Parathyroid adenoma (tissue), 2 donors: ENCODE data around the gene SLC35E1.

Experiments used
- H2AFZ ChIP-seq: fragments of 300-600 bp; sonication (generic); one replicate; pipeline ENCODE4 v1.7.0; 2017; ENCODE audit warnings: antibody characterized with exemption, mild to moderate bottlenecking
- H3K27ac ChIP-seq: fragments of 300-600 bp; sonication (generic); one replicate; pipeline ENCODE4 v1.7.0; 2017
- H3K27me3 ChIP-seq: fragments of 300-600 bp; sonication (generic); one replicate; pipeline ENCODE4 v1.7.0; 2017; ENCODE audit warnings: low read length; ENCODE audit not compliant: control insufficient read depth, insufficient read depth
- H3K36me3 ChIP-seq: fragments of 300-600 bp; sonication (generic); one replicate; pipeline ENCODE4 v1.7.0; 2017; ENCODE audit warnings: low read length; ENCODE audit not compliant: control insufficient read depth, insufficient read depth
- H3K4me1 ChIP-seq: fragments of 300-600 bp; sonication (generic); one replicate; pipeline ENCODE4 v1.7.0; 2017; ENCODE audit warnings: control low read depth
- H3K4me2 ChIP-seq: fragments of 300-600 bp; sonication (generic); one replicate; pipeline ENCODE4 v1.7.0; 2017; ENCODE audit warnings: low read length
- H3K4me3 ChIP-seq: fragments of 300-600 bp; sonication (generic); one replicate; pipeline ENCODE4 v1.7.0; 2017; ENCODE audit warnings: low read depth, low read length
- H3K79me2 ChIP-seq: fragments of 300-600 bp; sonication (generic); one replicate; pipeline ENCODE4 v1.7.0; 2017; ENCODE audit warnings: control low read depth
- H3K9ac ChIP-seq: fragments of 300-600 bp; sonication (generic); one replicate; pipeline ENCODE4 v1.7.0; 2017; ENCODE audit warnings: mild to moderate bottlenecking
- H3K9me3 ChIP-seq: fragments of 300-600 bp; sonication (generic); one replicate; pipeline ENCODE4 v1.7.0; 2017; ENCODE audit warnings: low read length; ENCODE audit not compliant: control insufficient read depth
- CTCF ChIP-seq: fragments of 300-600 bp; sonication (generic); IDR thresholded peaks from one replicate; pipeline ENCODE4 v1.7.0; 2017; ENCODE audit warnings: antibody characterized with exemption, mild to moderate bottlenecking
- donor health status: primary hyperparathyroidism.

SLC35E1 gene

DNA sequence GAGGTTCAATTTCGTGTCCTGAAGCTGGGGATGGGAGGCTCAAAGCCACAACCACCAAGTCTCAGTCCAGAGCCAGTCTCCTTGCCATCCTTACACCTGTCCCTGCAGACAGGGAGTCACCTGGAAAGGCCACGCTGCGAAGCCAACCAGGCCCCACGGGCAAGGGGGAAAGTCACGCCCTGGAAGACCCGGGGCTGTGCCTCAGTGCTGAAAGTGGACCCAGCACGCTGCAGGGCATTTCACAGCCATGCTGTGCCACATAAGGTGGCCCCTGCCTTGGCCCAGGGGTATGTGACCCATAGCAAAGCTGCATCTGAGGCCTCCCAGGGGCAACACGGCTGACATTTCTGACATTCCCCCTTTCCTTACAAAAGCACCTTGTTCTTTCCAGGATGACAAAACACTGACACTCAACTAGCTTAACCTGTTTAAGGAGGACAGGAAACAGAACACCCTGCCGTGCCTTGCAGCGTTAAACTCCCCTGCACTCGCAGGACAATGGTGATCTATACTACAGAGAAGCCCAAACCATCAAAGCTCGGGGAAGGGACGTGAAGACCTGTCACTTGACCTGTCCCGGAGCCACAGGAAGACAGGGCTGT is 44.8 kb downstream of the SLC35E1 start:
- H3K9me3 ChIP-seq, result no peaks in the 10 kb centered on the region
- no peak overlapping the region for H3K4me3 ChIP-seq
- H3K27me3 ChIP-seq, result no peaks in the 10 kb centered on the region
- H3K36me3 ChIP-seq, result no peaks in the 10 kb centered on the region
- H3K4me2 ChIP-seq, result no peak overlapping the region
- H3K4me1 ChIP-seq, result peaks cover 3% of the 10 kb centered on the region
- no peak overlapping the region for H3K27ac ChIP-seq
- no peak overlapping the region for H2AFZ ChIP-seq
- H3K9ac ChIP-seq, result no peak overlapping the region
- peaks cover 2% of the 10 kb centered on the region for H3K79me2 ChIP-seq
- TF ChIP-seq CTCF, result no peak

DNA sequence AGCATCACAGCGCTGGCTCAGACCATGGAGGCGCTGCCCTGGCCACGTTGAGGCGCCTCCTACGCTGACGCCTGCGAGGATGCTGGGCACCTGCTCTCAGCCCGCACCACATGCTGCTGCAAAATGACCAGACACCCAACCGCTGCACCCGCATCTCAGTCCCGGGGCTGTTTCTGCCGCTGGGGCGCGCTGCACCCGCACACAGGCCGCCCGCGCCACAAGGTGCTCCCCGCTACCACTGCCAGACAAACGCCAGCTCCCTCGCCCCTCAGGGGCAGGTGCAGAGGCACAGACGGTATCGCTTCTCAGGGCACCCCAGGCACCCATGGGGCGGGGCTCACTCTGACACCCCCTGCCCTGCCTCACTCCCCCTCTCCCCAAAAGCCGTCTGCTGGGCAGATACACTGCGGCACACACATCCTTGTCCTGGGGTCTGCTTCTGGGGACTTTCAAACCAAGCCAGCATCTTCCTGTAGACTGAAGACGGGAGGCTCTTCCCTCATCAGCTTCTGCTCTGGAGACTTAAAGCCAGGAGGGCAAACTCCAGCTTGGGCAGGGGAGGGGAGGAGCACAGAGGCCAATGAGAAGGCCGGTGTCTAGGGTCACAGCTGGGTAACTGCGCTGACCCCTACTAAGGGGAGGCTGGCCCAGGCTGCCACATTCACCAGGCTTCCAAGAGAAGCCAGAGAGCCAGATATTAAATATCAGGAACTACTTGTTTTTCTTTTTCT is 46.3 kb downstream of the SLC35E1 start:
- no peak for TF ChIP-seq CTCF
- Histone ChIP-seq H3K27ac (no peak overlapping the region), H3K9me3 (no peaks in the 10 kb centered on the region), H3K4me2 (no peak overlapping the region), H3K36me3 (no peaks in the 10 kb centered on the region), H3K9ac (no peak overlapping the region), H2AFZ (no peak overlapping the region), H3K79me2 (peaks cover 2% of the 10 kb centered on the region), H3K4me1 (peaks cover 3% of the 10 kb centered on the region), H3K27me3 (no peaks in the 10 kb centered on the region), H3K4me3 (no peak overlapping the region)

- H3K79me2 ChIP-seq, result peaks cover 2% of the 10 kb centered on the region
- TF ChIP-seq CTCF, result no peak
- no peaks in the 10 kb centered on the region for H3K27me3 ChIP-seq
- H3K4me1 ChIP-seq, result peaks cover 3% of the 10 kb centered on the region
- H3K9me3 ChIP-seq, result no peaks in the 10 kb centered on the region
- no peaks in the 10 kb centered on the region for H3K36me3 ChIP-seq
- H2AFZ ChIP-seq, result no peak overlapping the region
- no peak overlapping the region for H3K27ac ChIP-seq
- H3K4me3 ChIP-seq, result no peak overlapping the region
- no peak overlapping the region for H3K4me2 ChIP-seq
- no peak overlapping the region for H3K9ac ChIP-seq
Observed at GRCh38 chr19:16524991-16525734, 47.1 kb downstream of the SLC35E1 start.

GRCh38 chr19:16522559-16523377 is 49.4 kb downstream of the SLC35E1 start:
- peaks cover 2% of the 10 kb centered on the region for H3K79me2 ChIP-seq
- H3K36me3 ChIP-seq, result no peaks in the 10 kb centered on the region
- H3K27ac ChIP-seq, result no peak overlapping the region
- H3K9ac ChIP-seq, result no peak overlapping the region
- H3K4me3 ChIP-seq, result no peak overlapping the region
- H3K4me2 ChIP-seq, result no peak overlapping the region
- no peaks in the 10 kb centered on the region for H3K27me3 ChIP-seq
- H3K4me1 ChIP-seq, result peaks cover 3% of the 10 kb centered on the region
- no peaks in the 10 kb centered on the region for H3K9me3 ChIP-seq
- no peak for TF ChIP-seq CTCF
- H2AFZ ChIP-seq, result no peak overlapping the region
